HG02623 (cell line): ENCODE results near the gene UACA.
"Not testable (repeated sequence)": the region's sequence is repeated elsewhere in the genome, so short reads cannot be mapped to it uniquely, and the experiment has no call there.

ENCODE experiments used
- ATAC-seq: cut with Tn5 transposase; IDR thresholded peaks from one replicate; pipeline ENCODE4 v1.9.1; 2021; ENCODE audit warnings: moderate library complexity; ENCODE audit not compliant: unreplicated experiment

The UACA gene

GRCh38 chr15:70669006-70669602 lies 94.3 kb downstream of the UACA start:
- ATAC-seq = peak; percentile 64

DNA sequence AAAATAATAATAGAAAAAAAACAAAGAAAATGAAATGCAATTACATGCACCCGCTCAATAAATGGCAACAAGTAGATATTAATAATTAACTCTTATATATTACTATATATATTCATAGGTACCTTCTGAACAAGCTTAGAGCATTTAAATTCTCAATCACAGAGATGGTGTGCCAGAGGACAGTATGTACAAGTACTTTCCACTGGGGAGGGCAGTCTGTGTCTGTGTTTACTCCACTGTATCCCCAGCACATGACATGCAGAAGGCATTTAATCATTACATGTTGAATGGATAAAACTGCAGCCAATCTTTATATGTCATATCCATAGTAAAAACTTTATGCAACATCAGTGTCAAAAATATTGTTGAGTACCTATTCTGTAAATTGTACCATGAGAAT lies 97.8 kb downstream of the UACA start:
- no peak for ATAC-seq

DNA sequence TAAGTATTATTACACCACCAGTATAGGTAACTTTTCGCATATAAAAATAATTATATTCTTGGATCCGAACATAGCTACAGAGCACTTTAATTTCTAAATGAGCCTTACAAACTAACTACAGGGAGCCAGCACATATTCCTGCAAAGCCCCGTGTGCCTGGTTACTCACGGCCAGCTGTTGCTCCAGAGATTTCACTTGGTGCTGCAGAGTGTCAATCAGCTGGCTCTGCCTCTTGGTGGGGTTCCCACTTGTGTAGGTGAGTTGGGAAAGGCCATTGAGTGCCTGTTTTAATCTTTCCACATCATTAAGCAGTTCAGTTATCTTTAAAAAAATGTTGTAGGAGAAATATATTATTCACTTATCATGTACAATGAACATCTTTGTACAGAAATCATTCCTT lies 98.9 kb downstream of the UACA start:
- ATAC-seq = no peak

GRCh38 chr15:70663069-70663468 lies 100.3 kb downstream of the UACA start:
- not testable (repeated sequence) for ATAC-seq

DNA sequence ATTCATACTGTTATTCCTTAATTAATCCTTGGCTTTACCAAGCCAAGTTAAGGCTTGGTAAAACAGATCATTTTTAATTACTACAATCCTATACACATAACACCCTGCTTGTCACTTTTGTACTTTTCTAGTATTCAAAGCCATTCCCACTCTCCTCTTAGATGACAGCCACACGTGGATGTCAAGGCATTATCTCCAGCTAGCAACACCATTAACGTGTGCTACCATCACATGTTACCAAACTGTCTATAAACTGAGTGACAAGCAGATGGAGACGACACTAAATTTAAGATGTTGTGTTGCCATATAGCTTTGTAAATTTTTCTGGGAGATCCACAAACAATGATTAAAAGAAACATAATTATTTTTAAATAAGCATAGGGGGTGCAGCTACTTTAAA lies 103.7 kb downstream of the UACA start:
- ATAC-seq = no peak

GRCh38 chr15:70658641-70659040 lies 104.7 kb downstream of the UACA start:
- no peak for ATAC-seq

- ATAC-seq = no peak
These were observed 109.9 kb downstream of the UACA start for GRCh38 chr15:70653426-70653825.

DNA sequence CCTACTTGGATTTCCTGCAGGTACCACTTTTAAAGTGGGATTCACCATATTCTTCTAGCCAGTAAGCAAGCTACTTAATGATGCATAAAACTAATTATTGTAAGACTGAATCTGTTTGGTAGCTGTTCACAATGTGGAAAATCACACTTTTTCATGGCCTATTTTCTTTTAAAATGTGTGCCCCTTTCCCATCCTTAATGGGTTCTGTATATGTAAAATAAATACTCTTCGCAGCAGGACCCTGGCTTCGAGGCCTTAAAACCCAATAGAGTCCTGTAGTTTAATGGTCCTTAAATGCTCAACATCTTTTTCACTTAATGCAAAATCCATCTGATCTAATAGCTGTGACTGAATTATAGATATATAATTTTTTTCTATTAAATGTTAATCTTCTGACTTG lies 111.0 kb downstream of the UACA start:
- ATAC-seq = no peak

- no peak for ATAC-seq
These were observed 112.0 kb downstream of the UACA start for GRCh38 chr15:70651303-70651845.

DNA sequence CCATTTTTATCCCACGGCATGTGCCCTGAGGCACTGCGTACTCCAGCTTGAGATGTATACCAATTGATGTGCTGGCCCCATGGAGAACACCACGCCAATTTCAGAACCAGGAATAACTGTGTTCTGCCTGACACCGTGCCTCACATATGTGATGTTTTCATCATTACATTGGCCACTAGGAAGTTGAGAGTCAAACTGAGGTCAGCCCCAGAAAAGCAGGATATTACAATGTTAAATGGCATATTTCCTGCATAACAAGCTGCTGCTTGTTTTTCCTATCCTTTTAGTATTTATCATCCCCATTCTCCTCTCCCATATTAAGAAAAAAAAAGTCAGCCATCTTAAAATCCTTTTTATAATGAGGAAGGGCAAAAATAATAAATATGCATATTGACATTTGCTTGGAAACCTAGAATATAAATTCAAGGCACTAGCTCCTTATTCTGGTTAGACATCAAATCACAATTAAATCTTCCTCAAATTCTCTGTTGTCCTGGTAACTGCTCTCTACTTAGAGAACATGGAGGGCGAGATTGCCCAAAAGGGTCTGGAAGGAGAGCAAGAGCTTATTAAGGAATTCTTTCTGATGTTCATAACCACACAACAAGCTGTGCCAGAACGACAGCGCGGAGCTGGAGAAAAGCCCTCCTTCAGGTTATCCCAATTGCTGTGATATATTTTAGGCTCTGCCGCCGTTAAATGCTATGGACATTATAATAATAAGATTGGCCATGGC lies 112.6 kb downstream of the UACA start:
- no peak for ATAC-seq

DNA sequence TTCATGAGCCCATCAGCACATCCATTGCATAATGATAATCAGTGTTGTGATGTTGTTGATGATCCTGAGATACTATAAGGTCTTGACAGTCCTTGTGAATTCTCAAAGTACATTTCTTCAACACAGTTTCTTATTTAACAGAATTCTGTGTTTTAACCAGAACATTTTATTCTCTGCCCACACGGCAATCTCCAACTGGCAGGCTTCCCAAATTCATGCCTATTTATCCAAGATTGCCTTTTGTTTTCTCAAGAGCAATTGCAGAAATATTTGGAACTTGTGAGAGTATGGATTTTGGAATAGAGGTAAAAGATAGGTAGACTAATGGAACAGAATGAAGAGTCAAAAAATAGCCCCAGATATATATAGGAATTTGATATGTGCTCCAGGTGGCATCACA lies 116.0 kb downstream of the UACA start:
- ATAC-seq = no peak

DNA sequence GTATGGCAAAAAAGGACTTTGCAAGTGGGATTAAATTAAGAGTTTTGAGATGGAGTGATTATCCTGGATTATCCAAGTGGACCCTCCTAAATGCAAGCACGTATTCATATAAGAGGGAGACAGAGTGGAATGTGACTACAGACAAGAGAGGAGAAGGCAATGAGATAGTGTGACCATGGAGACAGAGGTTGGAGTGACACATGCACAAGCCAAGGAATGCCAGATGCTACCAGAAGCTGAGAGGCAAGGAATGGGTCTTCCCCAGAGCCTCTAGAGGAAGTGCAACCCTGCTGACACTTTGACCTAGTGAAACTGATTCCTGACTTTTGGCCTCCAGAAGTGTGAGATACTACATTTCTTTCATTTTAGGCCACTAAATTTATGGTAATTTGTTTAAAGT lies 117.2 kb downstream of the UACA start:
- no peak for ATAC-seq

GRCh38 chr15:70643783-70644125 lies 119.6 kb downstream of the UACA start:
- ATAC-seq = no peak

- ATAC-seq = no peak
These were observed 120.1 kb downstream of the UACA start for GRCh38 chr15:70643106-70643782.

DNA sequence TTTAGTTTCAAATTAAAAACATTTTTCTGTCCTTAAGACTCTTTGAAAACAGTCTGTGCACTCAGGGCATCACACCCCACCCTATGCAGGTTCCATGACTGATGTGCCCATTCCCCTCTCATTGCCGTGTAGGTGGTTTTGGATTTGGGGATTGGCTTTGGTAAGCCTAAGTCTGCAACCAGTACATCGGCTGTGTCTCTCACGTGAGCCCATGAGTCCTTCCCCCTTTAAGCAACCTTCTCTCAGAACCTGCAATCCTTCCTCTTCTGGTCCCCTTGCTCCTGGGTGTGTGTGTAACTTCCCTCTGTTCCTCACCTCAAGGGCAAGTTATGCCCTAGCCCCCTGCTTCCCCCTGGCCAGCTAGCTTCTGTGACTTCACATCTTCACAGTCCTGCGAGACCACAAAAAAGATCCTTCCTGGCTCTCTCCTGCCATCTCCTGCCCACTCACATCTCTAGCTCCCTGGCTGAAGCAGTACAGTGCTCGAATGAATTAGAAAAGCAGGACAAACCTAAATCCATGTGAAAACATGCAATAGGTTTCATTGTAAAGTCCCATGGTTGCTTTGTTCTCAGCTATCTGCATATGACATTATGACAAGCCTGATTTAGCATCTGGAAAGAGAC lies 126.7 kb downstream of the UACA start:
- no peak for ATAC-seq

DNA sequence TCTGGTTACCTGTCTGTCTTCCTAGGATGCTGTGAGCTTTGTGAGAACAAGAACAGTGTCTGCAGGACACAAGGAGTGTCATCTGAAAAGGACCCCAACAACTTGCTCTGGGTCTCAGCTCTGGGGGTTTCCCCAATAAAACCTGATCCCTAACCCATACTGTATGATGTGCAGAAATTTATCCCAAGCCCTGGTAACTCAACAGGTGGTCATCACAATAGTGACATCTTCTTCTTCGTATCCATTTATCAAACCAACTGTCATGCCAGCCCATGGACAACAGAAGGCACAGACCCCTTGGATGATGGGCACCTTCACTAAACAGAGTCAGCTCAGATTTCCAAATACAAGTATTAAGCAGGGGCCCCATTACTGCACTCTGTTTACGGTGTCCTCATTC lies 127.5 kb downstream of the UACA start:
- ATAC-seq = no peak

DNA sequence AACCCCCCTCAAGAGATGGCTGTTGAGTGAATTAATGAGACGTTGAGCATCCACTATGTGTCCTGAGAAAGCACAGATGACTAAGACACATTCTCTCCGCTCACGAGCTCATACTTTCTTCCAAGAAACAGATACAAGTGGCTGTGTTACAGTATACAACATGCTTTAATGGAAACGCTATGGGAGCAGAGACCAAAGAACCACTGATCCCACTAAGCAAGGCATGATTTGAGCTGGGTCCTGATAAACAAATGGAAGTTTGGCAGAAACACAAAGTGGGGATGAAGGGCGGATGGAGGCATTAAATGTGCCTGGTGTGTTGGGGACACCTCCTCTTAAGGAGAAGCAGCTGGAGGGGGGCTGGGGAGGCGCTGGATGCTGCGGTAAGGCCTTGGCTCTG lies 129.4 kb downstream of the UACA start:
- no peak for ATAC-seq

- ATAC-seq = no peak
These were observed 130.1 kb downstream of the UACA start for GRCh38 chr15:70633103-70633831.

- ATAC-seq = no peak
These were observed 130.8 kb downstream of the UACA start for GRCh38 chr15:70632491-70633102.

DNA sequence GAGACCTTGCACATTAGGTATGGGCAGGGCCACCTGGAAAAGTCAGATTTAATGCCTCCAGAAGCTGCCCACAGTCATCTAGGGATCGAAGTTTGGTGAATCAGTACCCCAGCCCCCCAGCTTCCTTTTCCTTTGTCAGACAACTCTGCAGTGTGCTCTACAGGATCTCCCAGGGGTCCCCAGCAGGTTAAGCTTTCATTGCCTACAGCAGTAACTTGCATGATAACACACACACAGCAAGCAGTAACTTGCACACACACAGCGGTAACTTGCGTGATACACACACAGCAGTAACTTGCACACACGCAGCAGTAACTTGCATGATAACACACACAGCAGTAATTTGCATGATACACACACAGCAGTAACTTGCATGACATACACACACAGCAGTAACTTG lies 131.3 kb downstream of the UACA start:
- ATAC-seq = no peak
